NK-92 (cell line): ENCODE measurements around the gene ANKMY1.
"Not testable (repeated sequence)": the region's sequence is repeated elsewhere in the genome, so short reads cannot be mapped to it uniquely, and the experiment has no call there.

ENCODE experiments used
- DNase-seq: peaks from one replicate; lab custom pipeline; 2025; ENCODE audit not compliant: unreplicated experiment; lab: John Stamatoyannopoulos, UW

Gene ANKMY1

GRCh38 chr2:240522406-240522805, 35.4 kb downstream of the ANKMY1 start:
- no peak for DNase-seq

GRCh38 chr2:240521885-240522284, 35.9 kb downstream of the ANKMY1 start:
- not testable (repeated sequence) for DNase-seq

GRCh38 chr2:240520974-240521350, 36.8 kb downstream of the ANKMY1 start:
- no peak for DNase-seq

- no peak for DNase-seq
Observed at GRCh38 chr2:240520130-240520973, 37.4 kb downstream of the ANKMY1 start.

GRCh38 chr2:240519396-240520129, 38.2 kb downstream of the ANKMY1 start:
- no peak for DNase-seq

- no peak for DNase-seq
Observed at GRCh38 chr2:240518981-240519380, 38.8 kb downstream of the ANKMY1 start.

- DNase-seq, result no peak
Observed at GRCh38 chr2:240517342-240517741, 40.4 kb downstream of the ANKMY1 start.

GRCh38 chr2:240514631-240515030, 43.2 kb downstream of the ANKMY1 start:
- DNase-seq, result no peak

GRCh38 chr2:240513549-240514287, 44.1 kb downstream of the ANKMY1 start:
- DNase-seq, result no peak

- no peak for DNase-seq
Observed at GRCh38 chr2:240512666-240513535, 44.9 kb downstream of the ANKMY1 start.

GRCh38 chr2:240512109-240512485, 45.7 kb downstream of the ANKMY1 start:
- DNase-seq, result no peak

- no peak for DNase-seq
Observed at GRCh38 chr2:240511351-240512108, 46.3 kb downstream of the ANKMY1 start.

GRCh38 chr2:240510513-240511210, 47.1 kb downstream of the ANKMY1 start:
- no peak for DNase-seq

- no peak for DNase-seq
Observed at GRCh38 chr2:240509667-240510512, 47.9 kb downstream of the ANKMY1 start.

- DNase-seq, result no peak
Observed at GRCh38 chr2:240508832-240509545, 48.8 kb downstream of the ANKMY1 start.

- DNase-seq, result no peak
Observed at GRCh38 chr2:240507778-240508251, 50.0 kb downstream of the ANKMY1 start.

GRCh38 chr2:240507060-240507777, 50.6 kb downstream of the ANKMY1 start:
- no peak for DNase-seq
